RWPE1 (cell line): ENCODE data around the gene CLHC1.
"Not testable (repeated sequence)": the region's sequence is repeated elsewhere in the genome, so short reads cannot be mapped to it uniquely, and the experiment has no call there.

Source experiments
- CTCF ChIA-PET: fragments of 350-600 bp; sonication (Branson Sonifier 250); formaldehyde crosslinking; extraction: SDS; loops from one replicate; lab custom pipeline; 2021; lab: Yijun Ruan, JAX
- POLR2A ChIA-PET: fragments of 400-600 bp; formaldehyde crosslinking; extraction: SDS; loops from one replicate; lab custom pipeline; 2020; ENCODE audit warnings: antibody characterized with exemption; ENCODE audit not compliant: low non-redundant PET; lab: Yijun Ruan, JAX
- DNase-seq: peaks from one replicate; pipeline ENCODE4 v3.0.0; 2012; ENCODE audit warnings: low spot score
- H3K27ac ChIP-seq: fragments of 450-650 bp; 2 replicates; pipeline ENCODE4 v1.5.1; 2017
- CTCF ChIP-seq: fragments of 450-650 bp; conservative IDR thresholded peaks from 2 replicates; pipeline ENCODE4 v1.5.1; 2017; ENCODE audit warnings: low read depth, mild to moderate bottlenecking

Gene CLHC1

GRCh38 chr2:55232084-55232862, at the start of gene CLHC1, which contains the start of gene RPS27A:
Gene CLHC1, minus strand, starts transcription at chr2:55232293. Its CDS starts 9,882 bp downstream, at chr2:55222411.
Gene RPS27A, plus strand, starts transcription at chr2:55232688. Its CDS starts 137 bp downstream, at chr2:55232825.
- ChIA-PET POLR2A (interaction anchor here (0.5 to 1.0 kb wide), 3 partner anchors 8 to 184 kb away, joined by 3 to 4 read pairs (median 3); partner anchors contain the start of gene RTN4), CTCF (no interaction called here)
- peak within 1 kb of the TSS; percentile 95 for H3K27ac ChIP-seq
- no peak for TF ChIP-seq CTCF
- DNase-seq = peak; percentile 95

GRCh38 chr2:55280851-55281546, 48.9 kb upstream of the CLHC1 start:
- CTCF ChIA-PET = interaction anchor here (0.5 to 0.6 kb wide), 2 partner anchors 132 to 1309 kb away, joined by 3 read pairs; no protein-coding TSS in a partner anchor
- peak overlapping the region; percentile 87 for H3K27ac ChIP-seq
- DNase-seq, POLR2A ChIA-PET: not testable (repeated sequence)

GRCh38 chr2:55279859-55280424, 47.8 kb upstream of the CLHC1 start:
- POLR2A ChIA-PET, CTCF ChIA-PET, H3K27ac ChIP-seq, DNase-seq: not testable (repeated sequence)

GRCh38 chr2:55279214-55279835, 47.2 kb upstream of the CLHC1 start:
- POLR2A ChIA-PET, CTCF ChIA-PET, DNase-seq, H3K27ac ChIP-seq: not testable (repeated sequence)

- TF ChIP-seq CTCF = no peak
- H3K27ac ChIP-seq = no peak overlapping the region
- CTCF ChIA-PET = no interaction called here
- no peak for DNase-seq
- POLR2A ChIA-PET = no interaction called here
These were observed 45.2 kb upstream of the CLHC1 start for GRCh38 chr2:55277310-55277709.

GRCh38 chr2:55274346-55274745, 42.3 kb upstream of the CLHC1 start:
- CTCF ChIA-PET, H3K27ac ChIP-seq, DNase-seq: not testable (repeated sequence)
- POLR2A ChIA-PET = interaction anchor here (0.6 kb wide), 1 partner anchor 65 kb away, joined by 3 read pairs; no protein-coding TSS in a partner anchor

GRCh38 chr2:55269645-55269990, 37.5 kb upstream of the CLHC1 start:
- H3K27ac ChIP-seq = peak overlapping the region; percentile 37; the same call in 1 of the 2 replicates
- CTCF ChIA-PET = interaction anchor here (0.6 kb wide), 1 partner anchor 1216 kb away, joined by 3 read pairs; no protein-coding TSS in a partner anchor
- TF ChIP-seq CTCF = no peak
- DNase-seq = peak; percentile 7
- POLR2A ChIA-PET = interaction anchor here (0.6 kb wide), 1 partner anchor 159 kb away, joined by 4 read pairs; no protein-coding TSS in a partner anchor
